ENCODE measurements around the gene CCDC57. TPM values are rescaled to one million over a fixed set of nuclear protein-coding genes. Genes with fewer than 3 reads are reported as not detected.

CCDC57 gene
- total and polyA plus RNA-seq, 2 of the 8 experiments (the other 6 are each of a cell fraction or from before 2014, with no cell fraction given) = 8.4 to 12.9 TPM

DNA sequence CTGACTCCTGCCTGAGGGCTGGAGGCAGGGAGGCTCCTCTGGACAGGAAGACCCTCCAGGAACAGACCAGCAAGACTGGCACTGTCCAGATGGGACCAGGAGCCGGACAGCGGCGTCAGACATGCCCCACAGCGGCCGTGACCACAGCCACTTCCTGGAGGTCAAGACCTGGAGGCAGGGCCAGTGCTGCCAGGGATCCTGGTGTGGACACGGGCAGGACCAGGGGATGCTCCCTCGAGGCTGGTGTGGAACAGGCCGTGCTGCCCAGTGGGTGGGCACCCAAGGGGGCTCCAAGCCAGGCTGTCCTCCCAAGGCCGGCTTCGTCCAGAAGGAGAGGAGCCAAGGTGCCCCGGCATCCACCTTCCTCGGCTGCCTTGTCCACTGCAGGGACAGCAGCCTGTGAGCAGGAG is 4.5 kb upstream of the CCDC57 start:
- Histone ChIP-seq H3K27ac (ENCODE audit: low read depth, low read length) (no peak overlapping the region), H3K4me2 (ENCODE audit: insufficient read depth in 1 of 2, low read depth in 2 of 2, low read length in 2 of 2) (no peak overlapping the region), H3K56ac (replicated peaks; ENCODE audit: insufficient read length, low read depth, low read length) (no peak overlapping the region), H3K36me3 (ENCODE audit: control insufficient read depth in 2 of 4, insufficient read depth in 4 of 4, low read length in 3 of 4) (no peaks in the 10 kb centered on the region), H2AK5ac (ENCODE audit: low read depth, low read length) (no peak overlapping the region), H4K5ac (ENCODE audit: insufficient read length, low read depth, low read length) (no peak overlapping the region), H3K4ac (replicated peaks; ENCODE audit: insufficient read length, low read depth, low read length) (no peak overlapping the region), H2BK20ac (ENCODE audit: low read length) (no peak overlapping the region), H3K79me2 (ENCODE audit: control insufficient read depth in 1 of 2, insufficient read depth in 2 of 2, low read length in 2 of 2) (no peaks in the 10 kb centered on the region), H4K91ac (replicated peaks; ENCODE audit: insufficient read length, low read length) (no peak overlapping the region), H3K27me3 (replicated peaks in 1 of 4; ENCODE audit: control insufficient read depth in 3 of 4, extremely low read depth in 1 of 4, insufficient read depth in 3 of 4, low read length in 3 of 4) (peaks cover 2 to 21% (median 12%) of the 10 kb centered on the region in 4 experiments), H3K18ac (ENCODE audit: extremely low read depth, low read length) (no peak overlapping the region), H3K4me1 (replicated peaks in 1 of 4; ENCODE audit: control insufficient read depth in 3 of 4, insufficient read depth in 4 of 4, low read length in 3 of 4) (peaks cover 0 to 4% (median under 1%) of the 10 kb centered on the region in 4 experiments; a peak in 2 of 7 replicates), H4K8ac (ENCODE audit: extremely low read depth, insufficient read depth, low read length) (no peak overlapping the region), H2BK120ac (replicated peaks; ENCODE audit: low read depth, low read length) (no peak overlapping the region), H3K9ac (replicated peaks in 1 of 4; ENCODE audit: extremely low read depth in 1 of 4, low read depth in 3 of 4, low read length in 3 of 4) (no peak overlapping the region), H3K14ac (ENCODE audit: insufficient read length) (no peak overlapping the region), H2BK15ac (ENCODE audit: low read length) (no peak overlapping the region), H3K9me3 (ENCODE audit: insufficient read depth in 2 of 2, low read depth in 1 of 2, low read length in 1 of 2) (no peaks in the 10 kb centered on the region; a peak in 1 of 4 replicates), H4K20me1 (replicated peaks in 1 of 2; ENCODE audit: control insufficient read depth in 1 of 2, insufficient read depth in 2 of 2, low read length in 2 of 2) (peaks cover 0 to 2% of the 10 kb centered on the region in 2 experiments), H2BK12ac (ENCODE audit: low read depth, low read length) (no peak overlapping the region), H3K23ac (ENCODE audit: insufficient read length) (no peak overlapping the region), H2AFZ (ENCODE audit: low read length) (no peak overlapping the region), H3K4me3 (ENCODE audit: extremely low read depth in 1 of 4, insufficient read depth in 2 of 4, low read depth in 3 of 4, low read length in 4 of 4) (no peak overlapping the region), H3K23me2 (ENCODE audit: low read depth, low read length) (peaks cover 4% of the 10 kb centered on the region; the same call in 1 of the 2 replicates), H2BK5ac (ENCODE audit: low read depth, low read length) (no peak overlapping the region), H3K79me1 (ENCODE audit: low read depth, low read length) (no peaks in the 10 kb centered on the region)
- FAIRE-seq (no peak), DNase-seq (ENCODE audit: low read depth in 1 of 2, low spot score in 2 of 2) (no peak)
- TF ChIP-seq POLR2A (IDR thresholded peaks at IDR 0.05; ENCODE audit: control extremely low read depth in 1 of 2, low read depth in 2 of 2, low read length in 2 of 2) (no peak), SIRT6 (IDR thresholded peaks at IDR 0.05; ENCODE audit: low read length) (no peak), POLR2AphosphoS5 (IDR thresholded peaks at IDR 0.05; ENCODE audit: low read depth, low read length) (no peak), POU5F1 (IDR thresholded peaks at IDR 0.05; ENCODE audit: low read depth, low read length) (no peak), NRF1 (IDR thresholded peaks at IDR 0.05; ENCODE audit: low read depth, low read length) (no peak), TEAD4 (IDR thresholded peaks at IDR 0.05; ENCODE audit: low read depth, low read length) (no peak), KDM4A (IDR thresholded peaks at IDR 0.05; ENCODE audit: low read depth, low read length, severe bottlenecking) (no peak), ASH2L (IDR thresholded peaks at IDR 0.05; ENCODE audit: low read length) (no peak), RNF2 (IDR thresholded peaks at IDR 0.05; ENCODE audit: borderline replicate concordance, low read depth, low read length, missing control alignments, poor library complexity, severe bottlenecking) (no peak), EGR1 (IDR thresholded peaks at IDR 0.05; ENCODE audit: borderline replicate concordance, low read depth, low read length) (no peak), CHD1 (IDR thresholded peaks at IDR 0.05; ENCODE audit: low read depth, low read length) (no peak)
- TF ChIP-seq, protein P1, sequence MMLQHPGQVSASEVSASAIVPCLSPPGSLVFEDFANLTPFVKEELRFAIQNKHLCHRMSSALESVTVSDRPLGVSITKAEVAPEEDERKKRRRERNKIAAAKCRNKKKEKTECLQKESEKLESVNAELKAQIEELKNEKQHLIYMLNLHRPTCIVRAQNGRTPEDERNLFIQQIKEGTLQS (IDR thresholded peaks at IDR 0.05; ENCODE audit: insufficient read depth, low read depth, low read length) = no peak
- TF ChIP-seq, protein P2, sequence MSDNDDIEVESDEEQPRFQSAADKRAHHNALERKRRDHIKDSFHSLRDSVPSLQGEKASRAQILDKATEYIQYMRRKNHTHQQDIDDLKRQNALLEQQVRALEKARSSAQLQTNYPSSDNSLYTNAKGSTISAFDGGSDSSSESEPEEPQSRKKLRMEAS (IDR thresholded peaks at IDR 0.05) = no peak
- 79% methylated on average over 12 of the region's 12 CpGs; no CpG with 5 or more reads in 1 of the 2 experiments for WGBS, 2 experiments (ENCODE audit: extremely low coverage in 1 of 2, insufficient coverage in 1 of 2, insufficient read length in 1 of 2, insufficient replicate concordance in 2 of 2, low coverage in 1 of 2, low lambda C conversion rate in 2 of 2, missing lambda C conversion rate in 1 of 2)
- ChIA-PET POLR2A (ENCODE audit: partially characterized antibody) (no interaction called here), CTCF (ENCODE audit: partially characterized antibody) (no interaction called here)
